ENCODE measurements around the gene IL19. TPM values are rescaled to one million over a fixed set of nuclear protein-coding genes. Genes with fewer than 3 reads are reported as not detected.

The IL19 gene
- total and polyA plus RNA-seq, 2 experiments from 2014 or later, result 0.37 TPM; not detected in 1

- Histone ChIP-seq H3K36me3 (replicated peaks; ENCODE audit: insufficient read depth, low read depth) (no peaks in the 10 kb centered on the region), H3K4me1 (ENCODE audit: insufficient read depth) (no peaks in the 10 kb centered on the region)
Observed at GRCh38 chr1:206737729-206738201, 32.8 kb upstream of the IL19 start.

GRCh38 chr1:206738370-206739366, 31.9 kb upstream of the IL19 start:
- no peaks in the 10 kb centered on the region for H3K79me2 ChIP-seq
- H3K9me3 ChIP-seq (ENCODE audit: low read depth), result no peaks in the 10 kb centered on the region
- H3K27me3 ChIP-seq, result no peaks in the 10 kb centered on the region
- no peaks in the 10 kb centered on the region for H4K20me1 ChIP-seq (ENCODE audit: insufficient read depth, poor library complexity, severe bottlenecking)
- H3K4me2 ChIP-seq, result no peak overlapping the region
- no peak overlapping the region for H2AFZ ChIP-seq
- no peaks in the 10 kb centered on the region for H3K9me2 ChIP-seq (replicated peaks; ENCODE audit: insufficient read depth)
- no peak for TF ChIP-seq EZH2 (IDR thresholded peaks at IDR 0.05; ENCODE audit: borderline replicate concordance)
- peak; percentile 32 for TF ChIP-seq CTCF (IDR thresholded peaks at IDR 0.05; ENCODE audit: poor library complexity)
- no peak for TF ChIP-seq EZH2phosphoT487 (IDR thresholded peaks at IDR 0.05; ENCODE audit: low read depth, severe bottlenecking, unreplicated experiment)
- no peaks in the 10 kb centered on the region for H3K36me3 ChIP-seq (replicated peaks; ENCODE audit: insufficient read depth, low read depth)
- DNase-seq (ENCODE audit: low spot score), result no peak
- H3K4me1 ChIP-seq (ENCODE audit: insufficient read depth), result no peaks in the 10 kb centered on the region
- no peak overlapping the region for H3K4me3 ChIP-seq
- 59% methylated on average over 3 of the region's 3 CpGs for WGBS (ENCODE audit: low lambda C conversion rate, missing lambda C conversion rate)
- H3K27ac ChIP-seq, result no peak overlapping the region

More at GRCh38 chr1:206737729-206738201, 32.8 kb upstream of the IL19 start:
- Histone ChIP-seq H4K20me1 (ENCODE audit: insufficient read depth, poor library complexity, severe bottlenecking) (no peaks in the 10 kb centered on the region), H3K4me3 (no peak overlapping the region), H3K9me2 (replicated peaks; ENCODE audit: insufficient read depth) (no peaks in the 10 kb centered on the region), H3K27ac (no peak overlapping the region), H3K79me2 (no peaks in the 10 kb centered on the region), H3K27me3 (no peaks in the 10 kb centered on the region), H2AFZ (no peak overlapping the region), H3K9me3 (ENCODE audit: low read depth) (no peaks in the 10 kb centered on the region), H3K4me2 (no peak overlapping the region)
- WGBS (ENCODE audit: low lambda C conversion rate, missing lambda C conversion rate), result 85% methylated on average over 3 of the region's 3 CpGs
- TF ChIP-seq CTCF (IDR thresholded peaks at IDR 0.05; ENCODE audit: poor library complexity) (no peak), EZH2 (IDR thresholded peaks at IDR 0.05; ENCODE audit: borderline replicate concordance) (no peak), EZH2phosphoT487 (IDR thresholded peaks at IDR 0.05; ENCODE audit: low read depth, severe bottlenecking, unreplicated experiment) (no peak)
- DNase-seq (ENCODE audit: low spot score), result no peak

- Histone ChIP-seq H3K9me3 (ENCODE audit: low read depth) (no peaks in the 10 kb centered on the region), H2AFZ (no peak overlapping the region), H3K4me3 (no peak overlapping the region), H3K4me1 (ENCODE audit: insufficient read depth) (no peaks in the 10 kb centered on the region), H4K20me1 (ENCODE audit: insufficient read depth, poor library complexity, severe bottlenecking) (no peaks in the 10 kb centered on the region), H3K27me3 (no peaks in the 10 kb centered on the region), H3K4me2 (no peak overlapping the region), H3K79me2 (no peaks in the 10 kb centered on the region), H3K36me3 (replicated peaks; ENCODE audit: insufficient read depth, low read depth) (no peaks in the 10 kb centered on the region), H3K27ac (no peak overlapping the region), H3K9me2 (replicated peaks; ENCODE audit: insufficient read depth) (no peaks in the 10 kb centered on the region)
- TF ChIP-seq CTCF (IDR thresholded peaks at IDR 0.05; ENCODE audit: poor library complexity), result no peak
- no peak for TF ChIP-seq EZH2 (IDR thresholded peaks at IDR 0.05; ENCODE audit: borderline replicate concordance)
- no peak for TF ChIP-seq EZH2phosphoT487 (IDR thresholded peaks at IDR 0.05; ENCODE audit: low read depth, severe bottlenecking, unreplicated experiment)
- DNase-seq (ENCODE audit: low spot score), result no peak
- 50% methylated on average over 5 of the region's 5 CpGs for WGBS (ENCODE audit: low lambda C conversion rate, missing lambda C conversion rate)
Observed at GRCh38 chr1:206739411-206740076, 31.0 kb upstream of the IL19 start.

All from hepatocyte (in vitro differentiated cells).